Endothelial cell of umbilical vein (primary cell): Measurements from ENCODE around the gene SLC35F3. TPM values are rescaled to one million over a fixed set of nuclear protein-coding genes. Genes with fewer than 3 reads are reported as not detected.

Experiments
- BruUV-seq: library from RNA; stranded (reverse); fragments of 400-500 nt; replicated peaks from 2 replicates; lab custom pipeline; 2021; lab: Mats Ljungman, UMichigan
- CTCF ChIA-PET: fragments of 300-600, 350-600 bp; sonication (Branson Sonifier 250); formaldehyde crosslinking; loops from one replicate; lab custom pipeline; 2021; ENCODE audit warnings: antibody characterized with exemption, inconsistent platforms; lab: Charles Lee
- POLR2A ChIA-PET: fragments of 300-600, 350-600 bp; sonication (Branson Sonifier 250); formaldehyde crosslinking; loops from one replicate; lab custom pipeline; 2021; ENCODE audit warnings: antibody characterized with exemption, inconsistent platforms; lab: Charles Lee
- DNase-seq: peaks from one replicate; pipeline ENCODE4 v3.0.0-alpha.2; 2011; ENCODE audit warnings: low read depth, low spot score
- FAIRE-seq: peaks from 2 replicates; lab custom pipeline; 2011; peaks lifted over from hg19 to GRCh38; lab: Jason Lieb, UNC
- H2AFZ ChIP-seq: 2 replicates; pipeline ENCODE4 v1.6.0; 2012; ENCODE audit warnings: low read depth, low read length, control low read depth, inconsistent platforms
- H3K27ac ChIP-seq: 2 replicates; pipeline ENCODE4 v1.5.1; 2011; ENCODE audit warnings: low read depth, mild to moderate bottlenecking, control low read depth, low read length, moderate library complexity; ENCODE audit not compliant: insufficient read depth
- H3K27me3 ChIP-seq, 2 experiments: 2 replicates each; pipeline versions ENCODE4 v1.6.0 to v1.6.1; 2011; ENCODE audit warnings: low read length in 2 of 2, mixed read lengths in 1 of 2; ENCODE audit not compliant: control insufficient read depth in 2 of 2, insufficient read depth in 2 of 2
- H3K36me3 ChIP-seq, 2 experiments: 2 replicates in 1 of 2; 3 replicates in 1 of 2; pipeline ENCODE4 v1.5.1; 2011; ENCODE audit warnings: low read length in 2 of 2, mild to moderate bottlenecking in 1 of 2, moderate library complexity in 1 of 2; ENCODE audit not compliant: control insufficient read depth in 2 of 2, insufficient read depth in 2 of 2; ENCODE audit errors: extremely low read depth in 1 of 2
- H3K4me1 ChIP-seq: 3 replicates; pipeline ENCODE4 v1.5.1; 2011; ENCODE audit warnings: mild to moderate bottlenecking, low read length; ENCODE audit not compliant: control insufficient read depth, insufficient read depth; ENCODE audit errors: extremely low read depth
- H3K4me2 ChIP-seq: 2 replicates; pipeline ENCODE4 v1.6.1; 2011; ENCODE audit warnings: low read length, control low read depth, mixed read lengths; ENCODE audit not compliant: insufficient read depth
- H3K4me3 ChIP-seq, 3 experiments: fragments of 200-600 bp in 1 of 3; sonication (generic), shearing (Covaris generic) in 1 of 3; replicated peaks in 1 of 3; 2 replicates each; pipeline ENCODE4 v1.5.1; 2011 to 2016; ENCODE audit warnings: control low read depth in 3 of 3, low read length in 3 of 3, mild to moderate bottlenecking in 2 of 3, inconsistent platforms in 1 of 3, low read depth in 1 of 3, moderate library complexity in 1 of 3; ENCODE audit not compliant: insufficient read depth in 1 of 3
- H3K79me2 ChIP-seq: 2 replicates; pipeline ENCODE4 v1.6.0; 2012; ENCODE audit warnings: low read length, inconsistent platforms; ENCODE audit not compliant: control insufficient read depth, insufficient read depth
- H3K9ac ChIP-seq: replicated peaks from 2 replicates; pipeline ENCODE3; 2011; ENCODE audit warnings: low read length, control low read depth; ENCODE audit not compliant: insufficient read depth; ENCODE audit errors: extremely low read depth
- H3K9me1 ChIP-seq: replicated peaks from 3 replicates; pipeline ENCODE4 v1.6.0; 2011; ENCODE audit warnings: mild to moderate bottlenecking, low read length; ENCODE audit not compliant: control insufficient read depth, insufficient read depth; ENCODE audit errors: extremely low read depth
- H3K9me3 ChIP-seq: replicated peaks from 2 replicates; pipeline ENCODE4 v1.5.1; 2012; ENCODE audit warnings: low read length, inconsistent platforms; ENCODE audit not compliant: control insufficient read depth, insufficient read depth
- H4K20me1 ChIP-seq: replicated peaks from 2 replicates; pipeline ENCODE3; 2011; ENCODE audit warnings: mild to moderate bottlenecking, low read length; ENCODE audit not compliant: control insufficient read depth, insufficient read depth; ENCODE audit errors: extremely low read depth
- CTCF ChIP-seq, 2 donors: IDR thresholded peaks; 1 replicate in 1 of 2; 2 replicates in 1 of 2; pipeline ENCODE4 v1.5.1; 2011; ENCODE audit warnings: low read length in 2 of 2, mild to moderate bottlenecking in 2 of 2, moderate library complexity in 2 of 2, control low read depth in 1 of 2, inconsistent platforms in 1 of 2, low read depth in 1 of 2; ENCODE audit not compliant: insufficient read depth in 1 of 2; ENCODE audit errors: extremely low read depth in 1 of 2
- EZH2 ChIP-seq: IDR thresholded peaks from 2 replicates; pipeline ENCODE4 v1.6.1; 2012; ENCODE audit warnings: borderline replicate concordance, low read depth, mild to moderate bottlenecking, moderate library complexity, low read length, inconsistent platforms; ENCODE audit not compliant: severe bottlenecking
- FOS ChIP-seq: IDR thresholded peaks from 2 replicates; pipeline ENCODE4 v1.6.1; 2011; ENCODE audit warnings: mild to moderate bottlenecking, low read length, moderate library complexity, borderline replicate concordance; ENCODE audit not compliant: insufficient read depth
- GATA2 ChIP-seq: IDR thresholded peaks from 2 replicates; pipeline ENCODE4 v1.7.0; 2011; ENCODE audit warnings: low read depth, mild to moderate bottlenecking, moderate library complexity, mixed read lengths, low read length; ENCODE audit not compliant: insufficient read length, insufficient read depth
- JUN ChIP-seq: IDR thresholded peaks from 2 replicates; pipeline ENCODE4 v1.6.1; 2011; ENCODE audit warnings: borderline replicate concordance, low read depth; ENCODE audit not compliant: insufficient read length, insufficient read depth
- MAX ChIP-seq: IDR thresholded peaks from 2 replicates; pipeline ENCODE4 v1.6.1; 2011; ENCODE audit not compliant: insufficient read depth, insufficient read length
- MYC ChIP-seq: IDR thresholded peaks from one replicate; pipeline ENCODE4 v1.6.1; 2011; ENCODE audit warnings: mild to moderate bottlenecking, low read depth, low read length
- POLR2A ChIP-seq: IDR thresholded peaks from 2 replicates; pipeline ENCODE4 v1.6.1; 2012; ENCODE audit warnings: low read depth, mild to moderate bottlenecking, control low read depth, low read length
- POLR2AphosphoS5 ChIP-seq: IDR thresholded peaks from 2 replicates; pipeline ENCODE4 v1.6.1; 2012; ENCODE audit warnings: low read depth, mild to moderate bottlenecking, control low read depth, low read length, moderate library complexity; ENCODE audit not compliant: insufficient read depth
- dilution Hi-C: fragments of 300-500 bp; cut with MboI; formaldehyde crosslinking; loops from one replicate; pipeline ENCODE4 v1.15.0; 2019; ENCODE audit warnings: low sequenced_read_pairs; ENCODE audit not compliant: extremely low pct_ligation_motif_present
- intact Hi-C: fragments of 100-400 bp; cut with micrococcal nuclease; formaldehyde crosslinking; loops from one replicate; pipeline ENCODE4 v1.10.0; 2022
- polyA plus RNA-seq, 4 experiments: library from polyadenylated mRNA; depleted of rRNA in 3 of 4; stranded (reverse) in 3 of 4; unstranded in 1 of 4; fragments of >200 nt; gene quantifications; 2 replicates each; pipeline versions ENCODE4 v1.2.1 to v1.2.3, GENCODE V29; 2011 to 2012; ENCODE audit warnings: missing spikeins in 1 of 4
- total RNA-seq: library from RNA; stranded (reverse); gene quantifications from 2 replicates; pipeline ENCODE4 v1.2.3, GENCODE V29; 2021

SLC35F3 gene
- total and polyA plus RNA-seq, 2 donors (not counting 3 experiments of a cell fraction or from before 2014, with no cell fraction given) = not detected

GRCh38 chr1:233868461-233868860, 36.0 kb upstream of the SLC35F3 start:
- no peak for FAIRE-seq
- Histone ChIP-seq H3K27ac (no peak overlapping the region), H3K27me3 (no peaks in the 10 kb centered on the region), H4K20me1 (no peaks in the 10 kb centered on the region), H3K36me3 (no peaks in the 10 kb centered on the region), H3K9me3 (peaks cover 6% of the 10 kb centered on the region), H3K4me3 (no peak overlapping the region), H3K79me2 (no peaks in the 10 kb centered on the region), H2AFZ (no peak overlapping the region), H3K4me2 (no peak overlapping the region), H3K9me1 (no peaks in the 10 kb centered on the region), H3K9ac (no peak overlapping the region), H3K4me1 (no peaks in the 10 kb centered on the region)
- BruUV-seq = no TSS peak
- ChIA-PET CTCF (no interaction called here), POLR2A (no interaction called here)
- no peak for TF ChIP-seq JUN
- TF ChIP-seq FOS = no peak
- TF ChIP-seq EZH2 = no peak
- TF ChIP-seq CTCF (IDR thresholded peaks at IDR 0.05; ENCODE audit: extremely low read depth in 1 of 2, insufficient read depth in 1 of 2, low read depth in 1 of 2, low read length in 2 of 2) = no peak
- no peak for TF ChIP-seq GATA2
- no peak for TF ChIP-seq MAX
- no peak for TF ChIP-seq POLR2A
- TF ChIP-seq MYC = no peak
- TF ChIP-seq POLR2AphosphoS5 = no peak
- dilution Hi-C loops = no loop called here
- DNase-seq = no peak
- intact Hi-C loops = no loop called here
